Measurements from ENCODE around the gene ADK.

Gene ADK

GRCh38 chr10:74500026-74500704 is 349.1 kb downstream of the ADK start:
- H3K4me1 ChIP-seq (ENCODE audit: control insufficient read depth, insufficient read depth, low read length) = no peaks in the 10 kb centered on the region
- H3K9me3 ChIP-seq (ENCODE audit: control insufficient read depth, insufficient read depth, low read length) = no peaks in the 10 kb centered on the region
- H3K36me3 ChIP-seq (ENCODE audit: control insufficient read depth, insufficient read depth, low read length) = no peaks in the 10 kb centered on the region
- no CpG with 5 or more reads among the region's 4 CpGs for WGBS (ENCODE audit: insufficient coverage, insufficient read length)
- no peak overlapping the region for H3K4me3 ChIP-seq (ENCODE audit: low read length)
- DNase-seq (ENCODE audit: low read depth, low spot score) = no peak
- no peak overlapping the region for H3K27ac ChIP-seq (ENCODE audit: low read length)
- H3K27me3 ChIP-seq (ENCODE audit: control insufficient read depth, insufficient read depth, low read length) = no peaks in the 10 kb centered on the region

- Histone ChIP-seq H3K27ac (ENCODE audit: low read length) (no peak overlapping the region), H3K9me3 (ENCODE audit: control insufficient read depth, insufficient read depth, low read length) (no peaks in the 10 kb centered on the region), H3K4me1 (ENCODE audit: control insufficient read depth, insufficient read depth, low read length) (no peaks in the 10 kb centered on the region), H3K36me3 (ENCODE audit: control insufficient read depth, insufficient read depth, low read length) (no peaks in the 10 kb centered on the region), H3K4me3 (ENCODE audit: low read length) (no peak overlapping the region), H3K27me3 (ENCODE audit: control insufficient read depth, insufficient read depth, low read length) (no peaks in the 10 kb centered on the region)
- DNase-seq (ENCODE audit: low read depth, low spot score) = no peak
Measured at GRCh38 chr10:74500816-74501215, 349.8 kb downstream of the ADK start.

- Histone ChIP-seq H3K4me3 (ENCODE audit: low read length) (no peak overlapping the region), H3K9me3 (ENCODE audit: control insufficient read depth, insufficient read depth, low read length) (no peaks in the 10 kb centered on the region), H3K27me3 (ENCODE audit: control insufficient read depth, insufficient read depth, low read length) (no peaks in the 10 kb centered on the region), H3K36me3 (ENCODE audit: control insufficient read depth, insufficient read depth, low read length) (no peaks in the 10 kb centered on the region), H3K27ac (ENCODE audit: low read length) (no peak overlapping the region), H3K4me1 (ENCODE audit: control insufficient read depth, insufficient read depth, low read length) (no peaks in the 10 kb centered on the region)
- no CpG with 5 or more reads among the region's 1 CpG for WGBS (ENCODE audit: insufficient coverage, insufficient read length)
- no peak for DNase-seq (ENCODE audit: low read depth, low spot score)
Measured at GRCh38 chr10:74502963-74503608, 352.1 kb downstream of the ADK start.

GRCh38 chr10:74507951-74508350 is 356.9 kb downstream of the ADK start:
- no peaks in the 10 kb centered on the region for H3K4me1 ChIP-seq (ENCODE audit: control insufficient read depth, insufficient read depth, low read length)
- H3K36me3 ChIP-seq (ENCODE audit: control insufficient read depth, insufficient read depth, low read length) = no peaks in the 10 kb centered on the region
- H3K4me3 ChIP-seq (ENCODE audit: low read length) = no peak overlapping the region
- H3K9me3 ChIP-seq (ENCODE audit: control insufficient read depth, insufficient read depth, low read length) = no peaks in the 10 kb centered on the region
- no peak overlapping the region for H3K27ac ChIP-seq (ENCODE audit: low read length)
- DNase-seq (ENCODE audit: low read depth, low spot score) = no peak
- WGBS (ENCODE audit: insufficient coverage, insufficient read length) = 100% methylated on average over 1 of the region's 1 CpG
- H3K27me3 ChIP-seq (ENCODE audit: control insufficient read depth, insufficient read depth, low read length) = no peaks in the 10 kb centered on the region

- H3K4me1 ChIP-seq (ENCODE audit: control insufficient read depth, insufficient read depth, low read length) = no peaks in the 10 kb centered on the region
- whole genome bisulfite sequencing (ENCODE audit: insufficient coverage, insufficient read length) = no CpG with 5 or more reads among the region's 3 CpGs
- H3K4me3 ChIP-seq (ENCODE audit: low read length) = no peak overlapping the region
- no peaks in the 10 kb centered on the region; the same call in 1 of the 2 replicates for H3K27me3 ChIP-seq (ENCODE audit: control insufficient read depth, insufficient read depth, low read length)
- no peaks in the 10 kb centered on the region for H3K9me3 ChIP-seq (ENCODE audit: control insufficient read depth, insufficient read depth, low read length)
- no peaks in the 10 kb centered on the region for H3K36me3 ChIP-seq (ENCODE audit: control insufficient read depth, insufficient read depth, low read length)
- H3K27ac ChIP-seq (ENCODE audit: low read length) = no peak overlapping the region
- no peak for DNase-seq (ENCODE audit: low read depth, low spot score)
Measured at GRCh38 chr10:74510594-74510993, 359.6 kb downstream of the ADK start.

GRCh38 chr10:74511051-74511450 is 360.0 kb downstream of the ADK start:
- no peaks in the 10 kb centered on the region for H3K9me3 ChIP-seq (ENCODE audit: control insufficient read depth, insufficient read depth, low read length)
- no peak overlapping the region for H3K4me3 ChIP-seq (ENCODE audit: low read length)
- DNase-seq (ENCODE audit: low read depth, low spot score) = no peak
- no peak overlapping the region for H3K27ac ChIP-seq (ENCODE audit: low read length)
- H3K36me3 ChIP-seq (ENCODE audit: control insufficient read depth, insufficient read depth, low read length) = no peaks in the 10 kb centered on the region
- H3K27me3 ChIP-seq (ENCODE audit: control insufficient read depth, insufficient read depth, low read length) = no peaks in the 10 kb centered on the region; the same call in 1 of the 2 replicates
- no peaks in the 10 kb centered on the region for H3K4me1 ChIP-seq (ENCODE audit: control insufficient read depth, insufficient read depth, low read length)

GRCh38 chr10:74514322-74514721 is 363.3 kb downstream of the ADK start:
- Histone ChIP-seq H3K4me1 (ENCODE audit: control insufficient read depth, insufficient read depth, low read length) (no peaks in the 10 kb centered on the region), H3K27me3 (ENCODE audit: control insufficient read depth, insufficient read depth, low read length) (no peaks in the 10 kb centered on the region; the same call in 1 of the 2 replicates), H3K36me3 (ENCODE audit: control insufficient read depth, insufficient read depth, low read length) (no peaks in the 10 kb centered on the region), H3K9me3 (ENCODE audit: control insufficient read depth, insufficient read depth, low read length) (no peaks in the 10 kb centered on the region), H3K4me3 (ENCODE audit: low read length) (no peak overlapping the region), H3K27ac (ENCODE audit: low read length) (no peak overlapping the region)
- no peak for DNase-seq (ENCODE audit: low read depth, low spot score)
- WGBS (ENCODE audit: insufficient coverage, insufficient read length) = no CpG with 5 or more reads among the region's 1 CpG

GRCh38 chr10:74518061-74518460 is 367.0 kb downstream of the ADK start:
- DNase-seq (ENCODE audit: low read depth, low spot score) = no peak
- WGBS (ENCODE audit: insufficient coverage, insufficient read length) = no CpG with 5 or more reads among the region's 1 CpG
- Histone ChIP-seq H3K4me1 (ENCODE audit: control insufficient read depth, insufficient read depth, low read length) (no peaks in the 10 kb centered on the region), H3K9me3 (ENCODE audit: control insufficient read depth, insufficient read depth, low read length) (no peaks in the 10 kb centered on the region), H3K4me3 (ENCODE audit: low read length) (no peak overlapping the region), H3K27me3 (ENCODE audit: control insufficient read depth, insufficient read depth, low read length) (no peaks in the 10 kb centered on the region; the same call in 1 of the 2 replicates), H3K27ac (ENCODE audit: low read length) (no peak overlapping the region), H3K36me3 (ENCODE audit: control insufficient read depth, insufficient read depth, low read length) (no peaks in the 10 kb centered on the region)

GRCh38 chr10:74521526-74521925 is 370.5 kb downstream of the ADK start:
- H3K4me3 ChIP-seq (ENCODE audit: low read length) = no peak overlapping the region
- no peak overlapping the region for H3K27ac ChIP-seq (ENCODE audit: low read length)
- no peak for DNase-seq (ENCODE audit: low read depth, low spot score)
- no peaks in the 10 kb centered on the region for H3K9me3 ChIP-seq (ENCODE audit: control insufficient read depth, insufficient read depth, low read length)
- no peaks in the 10 kb centered on the region for H3K27me3 ChIP-seq (ENCODE audit: control insufficient read depth, insufficient read depth, low read length)
- H3K4me1 ChIP-seq (ENCODE audit: control insufficient read depth, insufficient read depth, low read length) = no peaks in the 10 kb centered on the region
- WGBS (ENCODE audit: insufficient coverage, insufficient read length) = no CpG with 5 or more reads among the region's 1 CpG
- H3K36me3 ChIP-seq (ENCODE audit: control insufficient read depth, insufficient read depth, low read length) = no peaks in the 10 kb centered on the region

GRCh38 chr10:74523199-74523598 is 372.2 kb downstream of the ADK start:
- H3K9me3 ChIP-seq (ENCODE audit: control insufficient read depth, insufficient read depth, low read length) = no peaks in the 10 kb centered on the region
- WGBS (ENCODE audit: insufficient coverage, insufficient read length) = no CpG with 5 or more reads among the region's 2 CpGs
- H3K36me3 ChIP-seq (ENCODE audit: control insufficient read depth, insufficient read depth, low read length) = no peaks in the 10 kb centered on the region
- DNase-seq (ENCODE audit: low read depth, low spot score) = no peak
- H3K4me1 ChIP-seq (ENCODE audit: control insufficient read depth, insufficient read depth, low read length) = no peaks in the 10 kb centered on the region
- H3K4me3 ChIP-seq (ENCODE audit: low read length) = no peak overlapping the region
- H3K27me3 ChIP-seq (ENCODE audit: control insufficient read depth, insufficient read depth, low read length) = no peaks in the 10 kb centered on the region
- H3K27ac ChIP-seq (ENCODE audit: low read length) = no peak overlapping the region

GRCh38 chr10:74525885-74526284 is 374.9 kb downstream of the ADK start:
- no peak overlapping the region for H3K4me3 ChIP-seq (ENCODE audit: low read length)
- H3K4me1 ChIP-seq (ENCODE audit: control insufficient read depth, insufficient read depth, low read length) = no peaks in the 10 kb centered on the region
- no peak overlapping the region for H3K27ac ChIP-seq (ENCODE audit: low read length)
- H3K27me3 ChIP-seq (ENCODE audit: control insufficient read depth, insufficient read depth, low read length) = no peaks in the 10 kb centered on the region
- H3K9me3 ChIP-seq (ENCODE audit: control insufficient read depth, insufficient read depth, low read length) = no peaks in the 10 kb centered on the region
- DNase-seq (ENCODE audit: low read depth, low spot score) = no peak
- no CpG with 5 or more reads among the region's 3 CpGs for WGBS (ENCODE audit: insufficient coverage, insufficient read length)
- no peaks in the 10 kb centered on the region for H3K36me3 ChIP-seq (ENCODE audit: control insufficient read depth, insufficient read depth, low read length)

Data from iPS DF 6.9 (cell line).